Right lobe of liver (tissue), 4 donors: ENCODE measurements around the gene RTF1.

Source experiments
- POLR2A ChIP-seq: fragments of 450-650 bp; IDR thresholded peaks from one replicate; pipeline ENCODE4 v1.6.1; 2017; ENCODE audit warnings: antibody characterized with exemption, mild to moderate bottlenecking
- TF ChIP-seq, protein P1 (sequence below), 4 donors: fragments of 200-600 bp in 3 of 4; fragments of 450-650 bp in 1 of 4; IDR thresholded peaks; one replicate each; pipeline versions ENCODE4 v1.5.1 to v1.8.0; 2016 to 2022; ENCODE audit warnings: antibody characterized with exemption in 4 of 4, mild to moderate bottlenecking in 2 of 4
- donor health status: DM: no; HTN: no; CAD: no.
- donor health status: DM: no; HTN: no; CAD: no.
- donor health status: DM: no; HTN: yes; CAD: no.

GRCh38 chr15:41367418-41367817 lies 49.5 kb upstream of the RTF1 start:
- TF ChIP-seq, protein P1, sequence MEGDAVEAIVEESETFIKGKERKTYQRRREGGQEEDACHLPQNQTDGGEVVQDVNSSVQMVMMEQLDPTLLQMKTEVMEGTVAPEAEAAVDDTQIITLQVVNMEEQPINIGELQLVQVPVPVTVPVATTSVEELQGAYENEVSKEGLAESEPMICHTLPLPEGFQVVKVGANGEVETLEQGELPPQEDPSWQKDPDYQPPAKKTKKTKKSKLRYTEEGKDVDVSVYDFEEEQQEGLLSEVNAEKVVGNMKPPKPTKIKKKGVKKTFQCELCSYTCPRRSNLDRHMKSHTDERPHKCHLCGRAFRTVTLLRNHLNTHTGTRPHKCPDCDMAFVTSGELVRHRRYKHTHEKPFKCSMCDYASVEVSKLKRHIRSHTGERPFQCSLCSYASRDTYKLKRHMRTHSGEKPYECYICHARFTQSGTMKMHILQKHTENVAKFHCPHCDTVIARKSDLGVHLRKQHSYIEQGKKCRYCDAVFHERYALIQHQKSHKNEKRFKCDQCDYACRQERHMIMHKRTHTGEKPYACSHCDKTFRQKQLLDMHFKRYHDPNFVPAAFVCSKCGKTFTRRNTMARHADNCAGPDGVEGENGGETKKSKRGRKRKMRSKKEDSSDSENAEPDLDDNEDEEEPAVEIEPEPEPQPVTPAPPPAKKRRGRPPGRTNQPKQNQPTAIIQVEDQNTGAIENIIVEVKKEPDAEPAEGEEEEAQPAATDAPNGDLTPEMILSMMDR (IDR thresholded peaks at IDR 0.05): no peak
- no peak for TF ChIP-seq POLR2A
